HG03045 (cell line): ENCODE data around the gene GNAI1.

Experiments
- ATAC-seq: cut with Tn5 transposase; IDR thresholded peaks from one replicate; pipeline ENCODE4 v1.9.1; 2021; ENCODE audit warnings: mild to moderate bottlenecking, moderate library complexity; ENCODE audit not compliant: unreplicated experiment

Gene GNAI1

GRCh38 chr7:80134536-80135308 lies at the start of gene GNAI1:
Gene GNAI1, plus strand, starts transcription at chr7:80134831. Its CDS starts 330 bp downstream, at chr7:80135161.
- no peak for ATAC-seq

- no peak for ATAC-seq
Observed at GRCh38 chr7:80087051-80087770, 47.4 kb upstream of the GNAI1 start.

GRCh38 chr7:80087771-80088170 lies 46.9 kb upstream of the GNAI1 start:
- no peak for ATAC-seq

DNA sequence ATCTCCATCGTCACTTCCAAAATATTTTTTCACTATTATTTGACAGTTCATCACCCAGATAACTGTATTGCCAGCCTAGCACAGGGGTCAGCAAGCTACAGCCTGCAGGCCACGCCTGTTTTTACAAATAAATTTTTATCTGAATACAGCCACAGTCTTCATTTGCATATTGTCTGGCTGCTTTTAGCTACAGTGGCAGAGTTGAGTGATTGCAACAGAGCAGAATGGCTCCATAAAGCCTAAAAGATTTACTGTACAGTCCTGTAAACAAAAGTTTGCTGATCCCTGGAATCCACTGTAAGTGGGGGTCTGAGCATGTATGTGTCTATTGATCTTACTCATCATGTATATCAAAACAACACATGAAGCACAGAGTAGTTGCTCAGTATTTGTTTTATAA lies 45.9 kb upstream of the GNAI1 start:
- ATAC-seq = no peak

DNA sequence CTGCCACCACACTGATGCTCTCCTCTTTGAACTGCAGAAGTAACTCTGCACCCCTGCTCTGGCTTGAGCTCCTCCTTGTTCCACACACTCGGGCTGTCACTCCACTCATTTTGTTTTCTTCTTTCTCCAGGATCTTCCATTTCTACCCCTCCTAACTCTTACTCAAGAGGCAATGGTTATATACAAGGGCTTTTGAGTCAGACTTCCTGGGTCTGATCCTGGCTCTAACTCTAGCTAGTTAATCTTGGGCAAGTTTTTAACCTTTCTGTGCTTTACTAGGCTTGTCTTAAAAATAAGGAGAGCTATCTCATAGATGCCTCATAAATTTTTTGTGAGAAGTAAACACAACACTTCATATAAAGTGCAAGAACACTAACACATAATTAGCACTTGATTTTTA lies 45.3 kb upstream of the GNAI1 start:
- no peak for ATAC-seq

DNA sequence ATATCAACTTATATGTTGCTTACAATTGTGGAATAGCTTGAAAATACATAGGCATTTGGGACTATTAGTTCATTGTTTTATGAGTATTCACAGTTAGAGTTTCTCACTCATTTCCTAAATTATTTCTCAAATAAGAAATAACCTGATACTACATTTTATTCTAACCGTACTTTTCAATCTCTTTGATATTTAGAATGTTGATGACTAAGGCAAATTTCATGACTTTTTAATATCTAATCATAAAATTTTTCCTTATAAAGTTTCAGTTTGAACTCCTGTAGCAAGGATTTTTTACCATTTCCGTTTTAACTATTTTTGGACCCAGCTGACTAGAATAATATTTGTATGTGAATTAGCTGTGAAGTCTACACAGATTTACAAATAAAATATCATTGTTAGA lies 41.3 kb upstream of the GNAI1 start:
- ATAC-seq = no peak

GRCh38 chr7:80095545-80095944 lies 39.1 kb upstream of the GNAI1 start:
- ATAC-seq = no peak

GRCh38 chr7:80097756-80098155 lies 36.9 kb upstream of the GNAI1 start:
- no peak for ATAC-seq

- no peak for ATAC-seq
Observed at GRCh38 chr7:80098795-80099194, 35.8 kb upstream of the GNAI1 start.

DNA sequence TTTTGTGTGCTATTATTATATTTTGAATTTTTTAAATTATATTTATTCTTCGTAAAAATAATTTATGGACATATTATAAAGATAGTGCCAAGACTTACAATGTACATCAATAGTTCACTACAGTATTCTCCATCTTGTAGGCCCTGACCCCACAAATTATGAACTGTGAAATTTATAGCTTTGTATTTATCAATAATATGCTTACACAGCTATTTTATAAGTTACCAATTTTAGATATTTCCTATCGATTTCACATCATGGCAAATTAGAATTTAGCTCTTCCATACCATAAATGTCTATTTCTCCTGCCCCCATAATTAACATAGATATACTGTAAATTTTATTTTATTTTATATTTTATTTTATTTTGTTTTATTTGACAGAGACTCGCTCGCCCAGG lies 34.4 kb upstream of the GNAI1 start:
- ATAC-seq = no peak

DNA sequence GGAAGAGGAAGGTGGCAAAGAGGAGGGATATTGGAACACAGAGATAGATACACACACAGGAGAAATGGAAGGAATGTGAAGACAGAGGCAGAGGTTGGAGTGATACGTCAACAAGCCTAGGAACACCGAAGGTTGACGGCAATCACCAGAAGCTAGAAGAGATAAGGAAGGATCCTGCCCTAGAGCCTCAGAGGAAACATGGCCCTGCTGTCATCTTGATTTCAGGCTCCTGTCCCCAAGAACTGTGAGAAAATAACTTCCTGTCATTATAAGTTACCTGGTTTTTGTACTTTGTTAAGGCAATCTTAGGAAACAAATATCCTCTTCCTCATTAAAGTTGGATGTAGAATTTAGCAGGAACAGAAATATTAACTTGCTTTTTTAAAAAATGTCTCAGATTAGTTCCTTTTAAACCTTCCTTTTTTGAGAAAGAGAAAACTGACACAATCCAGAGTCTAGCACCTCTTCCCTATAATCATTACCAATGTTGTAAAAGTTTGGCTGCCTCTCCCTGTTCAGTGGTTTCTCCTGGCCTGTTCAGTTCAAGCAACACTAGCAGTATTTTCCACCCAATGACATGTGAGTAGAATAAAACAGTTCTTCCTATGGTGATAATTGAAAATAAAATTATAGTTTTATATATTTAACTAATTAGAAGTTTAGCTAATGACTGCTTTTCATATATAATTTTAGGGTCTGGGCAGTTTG lies 28.8 kb upstream of the GNAI1 start:
- no peak for ATAC-seq

GRCh38 chr7:80106498-80107113 lies 28.0 kb upstream of the GNAI1 start:
- ATAC-seq = no peak

DNA sequence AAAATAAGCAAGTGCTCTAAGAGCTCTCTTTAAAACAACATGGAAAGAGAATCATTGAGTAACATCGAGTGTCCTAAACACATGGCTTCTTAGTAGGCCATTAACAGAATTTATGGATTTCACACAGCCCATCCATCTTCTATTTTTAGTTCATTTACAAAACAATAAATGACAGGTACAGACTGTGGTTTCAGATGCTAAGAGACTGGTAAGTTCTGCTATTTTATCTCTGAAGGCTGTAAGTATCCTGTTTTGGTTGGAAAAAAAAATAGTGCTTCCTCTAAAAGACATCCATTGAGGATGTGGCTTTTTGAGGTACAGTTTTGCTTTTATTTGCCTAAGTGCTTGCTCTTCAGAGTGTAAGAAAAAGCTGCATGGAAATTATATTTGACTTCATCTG lies 27.4 kb upstream of the GNAI1 start:
- no peak for ATAC-seq

DNA sequence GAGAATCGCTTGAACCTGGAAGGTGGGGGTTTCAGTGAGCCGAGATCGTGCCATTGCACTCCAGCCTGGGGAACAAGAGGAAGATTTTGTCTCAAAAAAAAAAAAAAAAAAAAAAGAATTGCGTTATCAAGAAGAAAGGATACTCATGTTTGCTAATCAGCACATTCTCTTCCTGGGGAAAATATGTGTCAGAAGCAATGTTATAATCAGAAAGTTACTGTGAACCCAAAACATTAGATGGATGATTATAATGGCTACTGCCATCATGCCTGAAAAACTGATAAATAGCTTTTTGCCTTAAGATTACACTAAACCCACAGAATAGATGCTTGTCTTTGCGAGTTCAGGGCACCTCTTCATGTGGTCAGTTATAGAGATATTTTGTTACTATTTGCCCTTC lies 24.3 kb upstream of the GNAI1 start:
- ATAC-seq = no peak

DNA sequence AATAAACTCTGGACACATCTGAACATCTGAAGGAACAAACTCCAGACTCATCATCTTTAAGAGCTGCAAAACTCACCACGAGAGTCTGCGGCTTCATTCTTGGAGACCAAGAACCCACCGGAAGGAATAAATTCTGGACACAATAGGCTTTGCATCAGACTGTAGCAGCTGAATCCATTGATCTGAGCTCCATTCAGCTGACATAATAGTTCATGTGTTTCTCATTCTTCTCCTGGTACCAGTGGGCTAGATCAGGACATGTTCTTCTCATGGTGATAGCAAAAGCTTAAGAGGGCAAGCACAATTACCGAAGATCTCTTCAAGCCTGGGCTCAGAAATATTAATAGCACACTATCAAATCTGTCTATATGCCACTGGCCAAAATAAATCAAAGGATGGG lies 20.5 kb upstream of the GNAI1 start:
- no peak for ATAC-seq

- ATAC-seq = no peak
Observed at GRCh38 chr7:80124526-80125264, 9.9 kb upstream of the GNAI1 start.

DNA sequence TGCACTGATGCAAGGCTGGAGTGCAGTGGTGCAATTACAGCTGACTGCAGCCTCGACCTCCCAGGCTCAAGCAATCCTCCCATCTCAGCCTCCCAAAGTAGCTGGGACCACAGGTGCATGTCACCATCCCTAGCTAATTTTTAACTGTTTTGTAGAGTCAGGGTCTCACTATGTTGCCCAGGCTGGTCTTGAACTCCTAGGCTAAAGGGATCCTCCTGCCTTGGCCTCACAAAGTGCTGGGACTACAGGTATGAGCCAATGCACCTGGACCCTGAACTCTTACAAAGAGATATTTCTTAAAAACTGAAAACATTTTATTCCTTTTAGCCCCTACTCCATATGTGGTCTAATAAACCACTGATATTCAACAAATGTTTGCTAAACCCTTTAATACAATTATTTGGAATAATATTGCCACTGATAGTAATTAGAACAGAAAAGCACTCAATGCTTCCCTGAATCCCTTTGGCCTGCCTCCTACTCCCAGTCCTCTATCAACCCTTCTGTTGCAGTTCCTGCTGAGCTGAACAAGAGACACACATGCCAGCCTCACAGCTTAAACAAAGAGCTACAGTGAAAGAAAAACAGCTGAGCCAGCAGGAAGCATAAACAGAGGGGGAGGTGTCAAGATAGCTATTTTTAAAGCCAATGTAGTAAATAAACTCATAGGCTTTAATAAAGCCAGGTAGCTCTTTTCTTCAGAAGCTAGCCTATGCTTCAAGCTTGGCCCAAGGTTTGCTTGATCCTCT lies 7.0 kb upstream of the GNAI1 start:
- no peak for ATAC-seq

GRCh38 chr7:80128918-80129317 lies 5.7 kb upstream of the GNAI1 start:
- no peak for ATAC-seq

GRCh38 chr7:80129785-80130184 lies 4.8 kb upstream of the GNAI1 start:
- ATAC-seq = no peak
